AG09309 (cell line): ENCODE measurements around the gene FBLN1.
"Not testable (repeated sequence)": the region's sequence is repeated elsewhere in the genome, so short reads cannot be mapped to it uniquely, and the experiment has no call there.

Experiments used
- DNase-seq: peaks from one replicate; pipeline ENCODE4 v3.0.0-alpha.2; 2010; ENCODE audit warnings: low read depth
- H3K4me3 ChIP-seq: 2 replicates; pipeline ENCODE4 v1.5.1; 2011; ENCODE audit warnings: mild to moderate bottlenecking, low read depth, low read length, moderate library complexity; ENCODE audit not compliant: control insufficient read depth
- TF ChIP-seq, protein P1 (sequence below): IDR thresholded peaks from 2 replicates; pipeline ENCODE4 v1.5.1; 2011; ENCODE audit warnings: mild to moderate bottlenecking, low read depth, low read length, inconsistent platforms; ENCODE audit not compliant: insufficient read depth, control insufficient read depth; ENCODE audit errors: missing control alignments

FBLN1 gene

DNA sequence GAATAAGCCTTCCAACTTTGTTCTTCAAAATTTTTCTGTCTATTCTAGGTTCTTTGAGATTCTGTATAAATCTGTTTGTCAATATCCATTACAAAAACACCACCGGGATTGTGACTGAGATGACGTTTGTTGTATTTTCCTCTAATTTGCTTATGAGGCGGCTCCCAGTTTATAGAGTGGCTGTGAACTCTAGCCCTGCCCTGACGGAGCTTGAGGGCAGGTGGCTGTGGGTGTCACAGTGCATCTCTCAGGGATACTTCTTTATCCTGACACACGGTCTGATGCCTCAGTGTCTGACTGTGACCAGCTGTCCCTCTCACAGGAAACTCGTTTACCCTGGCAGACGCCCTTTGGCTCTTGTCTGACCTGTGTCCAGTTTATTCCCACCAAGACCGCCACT lies 115.3 kb downstream of the FBLN1 start:
- TF ChIP-seq, protein P1, sequence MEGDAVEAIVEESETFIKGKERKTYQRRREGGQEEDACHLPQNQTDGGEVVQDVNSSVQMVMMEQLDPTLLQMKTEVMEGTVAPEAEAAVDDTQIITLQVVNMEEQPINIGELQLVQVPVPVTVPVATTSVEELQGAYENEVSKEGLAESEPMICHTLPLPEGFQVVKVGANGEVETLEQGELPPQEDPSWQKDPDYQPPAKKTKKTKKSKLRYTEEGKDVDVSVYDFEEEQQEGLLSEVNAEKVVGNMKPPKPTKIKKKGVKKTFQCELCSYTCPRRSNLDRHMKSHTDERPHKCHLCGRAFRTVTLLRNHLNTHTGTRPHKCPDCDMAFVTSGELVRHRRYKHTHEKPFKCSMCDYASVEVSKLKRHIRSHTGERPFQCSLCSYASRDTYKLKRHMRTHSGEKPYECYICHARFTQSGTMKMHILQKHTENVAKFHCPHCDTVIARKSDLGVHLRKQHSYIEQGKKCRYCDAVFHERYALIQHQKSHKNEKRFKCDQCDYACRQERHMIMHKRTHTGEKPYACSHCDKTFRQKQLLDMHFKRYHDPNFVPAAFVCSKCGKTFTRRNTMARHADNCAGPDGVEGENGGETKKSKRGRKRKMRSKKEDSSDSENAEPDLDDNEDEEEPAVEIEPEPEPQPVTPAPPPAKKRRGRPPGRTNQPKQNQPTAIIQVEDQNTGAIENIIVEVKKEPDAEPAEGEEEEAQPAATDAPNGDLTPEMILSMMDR = no peak
- no peak overlapping the region for H3K4me3 ChIP-seq
- DNase-seq = no peak

DNA sequence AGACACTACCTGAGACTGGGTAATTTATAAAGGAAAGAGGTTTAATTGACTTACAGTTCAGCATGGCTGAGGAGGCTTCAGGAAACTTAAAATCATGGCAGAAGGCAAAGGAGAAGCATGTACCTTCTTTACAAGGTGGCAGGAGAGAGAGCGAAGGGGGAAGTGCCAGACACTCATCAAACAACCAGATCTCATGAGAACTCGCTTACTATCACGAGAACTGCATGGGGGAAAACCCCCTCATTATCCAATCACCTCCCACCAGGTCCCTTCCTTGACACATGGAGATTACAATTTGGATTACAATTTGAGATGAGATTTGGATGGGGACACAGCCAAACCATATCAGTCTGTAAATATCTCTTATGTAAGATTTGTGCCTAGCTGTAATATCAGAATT lies 118.0 kb downstream of the FBLN1 start:
- no peak for DNase-seq
- H3K4me3 ChIP-seq = no peak overlapping the region
- TF ChIP-seq, protein P1 = no peak

DNA sequence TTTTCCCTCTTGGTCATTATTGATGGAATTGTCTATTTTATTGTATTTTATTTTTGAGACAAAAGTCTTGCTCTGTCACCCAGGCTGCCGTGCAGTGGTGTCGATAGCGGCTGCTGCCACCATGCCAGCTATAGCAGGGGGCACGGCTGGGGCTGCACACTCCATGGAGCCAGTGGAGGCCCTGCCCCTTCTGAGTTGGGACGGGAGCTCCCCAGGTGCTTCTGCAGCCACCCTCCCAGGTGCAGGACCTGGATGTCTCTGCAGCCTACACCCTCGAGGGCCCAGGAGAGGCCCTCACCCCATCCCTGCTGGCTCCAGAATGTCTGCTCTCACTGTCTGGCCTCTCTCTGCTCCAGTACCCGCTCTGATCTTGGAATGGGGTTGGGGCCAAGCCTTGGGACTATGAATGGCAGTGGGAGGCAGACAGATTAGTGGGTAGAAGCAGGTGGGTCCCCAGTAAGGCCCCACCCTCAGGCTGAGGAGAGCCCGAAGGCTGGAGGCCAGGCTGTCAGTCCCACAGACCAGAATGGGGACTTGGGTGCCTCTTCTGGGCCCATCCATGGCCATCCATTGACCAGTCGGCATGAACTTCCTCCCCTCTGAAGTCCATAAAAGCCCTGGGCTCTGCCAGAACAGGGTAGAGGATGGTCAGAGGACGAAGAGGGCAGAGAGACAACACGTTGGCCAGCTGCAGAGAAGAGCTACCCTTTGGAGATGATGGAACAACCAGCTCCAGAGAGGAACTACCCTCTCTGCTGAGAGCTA lies 119.3 kb downstream of the FBLN1 start:
- no peak for DNase-seq
- no peak overlapping the region for H3K4me3 ChIP-seq
- TF ChIP-seq, protein P1 = no peak

DNA sequence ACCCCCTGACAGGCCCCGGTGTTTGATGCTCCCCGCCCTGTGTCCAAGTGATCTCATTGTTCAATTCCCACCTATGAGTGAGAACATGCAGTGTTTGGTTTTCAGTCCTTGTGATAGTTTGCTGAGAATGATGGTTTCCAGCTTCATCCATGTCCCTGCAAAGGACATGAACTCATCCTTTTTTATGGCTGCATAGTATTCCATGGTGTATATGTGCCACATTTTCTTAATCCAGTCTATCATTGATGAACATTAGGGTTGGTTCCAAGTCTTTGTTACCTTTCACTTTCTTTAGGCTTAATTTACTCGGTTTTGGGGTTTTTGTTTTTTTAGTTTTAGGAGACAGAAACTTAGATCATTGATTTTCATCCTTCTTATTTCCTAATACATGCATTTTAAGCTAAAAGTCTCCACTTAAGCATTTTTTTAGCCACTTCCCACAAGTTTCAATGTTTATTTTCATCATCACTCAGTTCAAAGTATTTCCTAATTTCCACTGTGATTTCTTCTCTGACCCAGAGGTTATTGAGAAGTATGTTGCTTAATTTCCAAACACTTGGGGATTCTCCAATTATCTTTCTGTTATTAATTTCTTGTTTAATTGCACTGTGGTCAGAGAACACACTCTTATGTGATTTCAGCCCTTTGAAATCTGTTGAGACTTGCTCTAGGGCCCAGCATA lies 120.9 kb downstream of the FBLN1 start:
- DNase-seq, H3K4me3 ChIP-seq: not testable (repeated sequence)

DNA sequence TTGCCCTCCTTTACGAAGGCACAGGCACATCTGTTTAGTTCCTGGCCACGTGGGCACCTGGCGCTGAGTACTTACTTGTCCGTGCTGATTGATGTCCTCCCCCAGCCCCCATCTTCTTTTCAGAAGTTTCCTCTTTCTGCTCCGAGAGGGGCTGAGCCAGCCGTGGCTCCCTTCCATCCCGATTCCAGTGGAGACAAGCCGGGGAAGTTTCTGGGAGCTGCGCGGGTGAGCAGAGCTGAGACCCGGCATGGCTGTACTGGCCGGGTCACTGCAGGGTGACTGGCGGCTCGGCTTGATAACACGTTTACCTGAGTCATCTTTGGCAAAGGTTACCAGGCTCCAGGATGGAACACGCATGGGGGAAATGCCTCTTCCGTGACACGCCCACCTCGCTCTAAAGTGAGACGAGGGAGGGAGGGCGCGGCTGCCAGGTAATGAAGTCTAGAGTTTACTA lies 123.5 kb downstream of the FBLN1 start:
- TF ChIP-seq, protein P1 = no peak
- no peak overlapping the region for H3K4me3 ChIP-seq
- no peak for DNase-seq

DNA sequence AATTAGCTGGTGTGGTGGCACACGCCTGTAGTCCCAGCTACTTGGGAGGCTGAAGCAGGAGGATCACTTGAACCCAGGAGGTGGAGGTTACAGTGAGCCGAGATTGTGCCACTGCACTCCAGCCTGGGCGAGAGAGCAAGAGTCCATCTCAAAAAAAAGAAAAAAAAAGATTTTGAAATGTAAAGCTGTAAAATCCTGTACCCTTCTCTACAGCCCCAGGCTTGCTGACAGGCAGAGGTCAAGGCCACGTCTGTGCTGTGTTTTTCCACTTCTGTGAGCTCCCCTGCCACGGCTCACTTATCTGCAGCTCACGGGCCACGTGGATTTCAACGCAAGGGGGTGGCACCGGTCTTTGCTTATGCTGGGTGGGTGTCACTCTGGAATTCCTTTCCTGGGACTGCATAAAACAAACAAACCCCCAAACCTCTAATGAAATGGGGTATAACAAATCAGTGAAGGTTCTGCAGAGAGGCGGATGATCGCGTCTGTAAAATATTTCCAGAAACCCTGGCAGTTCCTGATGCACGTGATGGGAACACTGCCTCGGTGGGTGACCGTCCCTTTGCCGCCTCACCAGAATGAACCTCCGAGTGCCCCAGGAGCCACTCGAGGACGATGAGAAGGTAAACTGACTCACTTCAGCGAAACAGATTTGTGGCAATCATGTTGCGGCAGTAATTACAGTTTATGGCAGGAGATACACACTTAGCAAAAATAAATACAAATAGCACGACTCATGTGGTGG lies 125.0 kb downstream of the FBLN1 start:
- TF ChIP-seq, protein P1 = no peak
- no peak overlapping the region for H3K4me3 ChIP-seq
- DNase-seq = no peak

DNA sequence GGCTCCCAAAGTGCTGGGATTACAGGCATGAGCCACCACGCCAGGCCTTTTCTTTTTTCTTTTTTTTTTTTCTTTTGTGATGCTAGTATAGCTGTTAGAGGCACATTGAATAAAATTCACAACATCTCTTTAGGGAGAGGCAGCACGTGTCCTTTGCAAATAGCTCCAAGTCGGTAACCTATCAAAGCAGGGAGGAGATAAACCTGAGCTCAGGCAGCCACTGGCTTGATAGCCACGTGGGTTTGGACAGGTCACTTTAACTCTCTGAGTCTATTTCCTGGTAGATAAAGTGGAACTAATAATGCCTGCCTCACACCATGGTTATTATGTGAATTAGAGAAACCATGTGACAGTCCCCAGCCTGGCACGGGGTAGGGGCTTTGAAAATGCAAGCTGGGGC lies 125.8 kb downstream of the FBLN1 start:
- TF ChIP-seq, protein P1 = no peak
- DNase-seq = no peak
- H3K4me3 ChIP-seq = no peak overlapping the region
